ENCODE measurements around the gene SLC3A2.

Gene SLC3A2

DNA sequence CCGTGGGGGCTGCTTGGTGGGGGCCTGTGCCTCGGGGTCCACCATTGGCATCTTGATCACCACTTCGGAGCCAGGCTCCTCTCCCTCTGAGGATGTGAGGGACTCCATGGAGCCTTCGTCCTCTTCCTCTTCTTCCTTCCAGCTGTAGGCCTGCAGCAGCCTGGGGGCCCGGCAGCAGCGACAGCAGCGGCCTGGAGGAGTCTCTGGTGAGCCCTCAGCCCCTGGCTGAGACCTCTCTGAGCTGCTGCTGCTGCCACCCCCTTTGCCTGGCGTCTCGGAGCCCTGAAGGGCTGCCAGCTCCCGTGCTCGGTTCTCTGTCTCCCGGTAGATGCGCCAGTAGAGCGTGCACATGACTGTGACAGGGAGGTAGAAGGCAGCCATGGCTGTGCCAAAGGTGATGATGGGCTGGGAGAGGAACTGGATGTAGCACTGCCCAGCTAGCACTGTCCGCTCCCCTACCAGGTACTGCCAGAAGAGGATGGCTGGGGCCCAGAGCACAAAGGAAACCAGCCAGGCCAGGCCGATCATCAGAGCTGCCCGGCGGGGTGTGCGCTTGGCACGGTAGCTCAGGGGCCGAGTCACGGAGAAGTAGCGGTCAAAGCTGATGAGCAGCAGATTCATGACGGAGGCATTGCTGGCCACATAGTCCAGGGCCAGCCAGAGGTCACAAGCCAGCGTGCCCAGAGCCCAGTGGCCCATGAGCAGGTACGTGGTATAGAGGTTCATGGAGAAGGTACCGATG is 29.6 kb downstream of the SLC3A2 start:
- no peak for DNase-seq (ENCODE audit: low read depth in 2 of 2)

DNA sequence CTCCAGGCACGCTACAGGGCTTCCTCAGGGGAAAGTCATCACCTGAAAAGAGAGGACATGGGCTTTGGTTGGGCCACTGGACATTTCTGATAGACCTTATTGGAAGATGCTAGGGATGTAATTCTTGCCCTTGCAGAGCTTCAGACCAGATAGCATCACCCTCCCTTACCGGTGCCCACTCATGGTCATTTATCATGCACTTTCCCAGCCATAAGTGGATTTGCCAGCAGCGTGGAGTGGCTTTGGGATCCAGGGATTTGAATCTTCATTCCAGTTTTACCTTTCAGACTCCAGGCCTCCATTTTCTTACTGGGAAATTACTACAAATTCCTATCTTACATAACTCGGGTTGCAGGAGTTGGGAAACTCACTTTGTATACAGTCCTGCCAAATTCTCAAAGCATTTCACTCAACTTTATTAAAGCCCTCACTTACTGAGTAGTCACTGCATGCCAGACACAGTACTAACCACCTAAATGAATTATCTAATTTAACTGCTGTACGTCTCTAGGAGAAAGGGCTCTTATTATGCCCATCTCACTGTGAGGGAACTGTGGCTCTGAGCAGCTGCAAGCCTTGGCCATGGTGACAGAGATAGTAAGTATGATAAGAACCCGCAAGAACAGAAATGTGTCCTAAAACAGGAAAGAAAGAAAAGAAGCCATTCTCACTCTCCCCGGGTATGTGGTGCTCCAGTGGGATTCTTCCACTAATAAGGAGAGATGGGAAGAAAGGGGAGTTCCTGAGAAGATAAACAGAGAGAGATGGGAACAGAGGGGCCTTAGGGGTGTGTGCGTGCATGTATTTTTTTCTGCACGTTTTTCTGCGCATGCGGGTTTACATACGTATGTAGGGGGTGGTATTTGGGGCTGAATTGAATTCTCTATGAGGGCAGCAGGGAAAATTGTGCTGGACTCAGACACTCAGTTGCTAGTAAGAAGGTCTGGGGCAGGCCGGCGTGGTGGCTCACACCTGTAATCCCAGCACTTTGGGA is 30.7 kb downstream of the SLC3A2 start:
- no peak for DNase-seq (ENCODE audit: low read depth in 2 of 2)

DNA sequence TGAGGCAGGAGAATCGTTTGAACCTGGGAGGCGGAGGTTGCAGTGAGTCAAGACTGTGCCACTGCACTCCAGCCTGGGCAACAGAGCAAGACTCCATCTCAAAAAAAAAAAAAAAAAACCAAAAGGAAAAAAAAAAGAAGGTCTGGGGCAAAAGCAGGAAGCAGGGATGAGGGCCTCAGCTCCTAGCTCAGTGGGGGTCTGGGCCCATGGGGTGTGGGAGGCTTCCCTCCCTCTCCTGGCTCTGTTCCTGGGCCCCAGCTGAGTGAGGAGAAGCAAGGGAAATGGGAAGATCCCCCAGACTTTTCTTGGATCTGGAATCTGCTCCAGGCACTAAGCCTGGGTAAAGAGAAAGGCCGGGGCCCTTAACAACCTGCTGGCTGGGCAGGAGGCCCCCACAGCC is 31.6 kb downstream of the SLC3A2 start:
- no peak for DNase-seq (ENCODE audit: low read depth in 2 of 2)

DNA sequence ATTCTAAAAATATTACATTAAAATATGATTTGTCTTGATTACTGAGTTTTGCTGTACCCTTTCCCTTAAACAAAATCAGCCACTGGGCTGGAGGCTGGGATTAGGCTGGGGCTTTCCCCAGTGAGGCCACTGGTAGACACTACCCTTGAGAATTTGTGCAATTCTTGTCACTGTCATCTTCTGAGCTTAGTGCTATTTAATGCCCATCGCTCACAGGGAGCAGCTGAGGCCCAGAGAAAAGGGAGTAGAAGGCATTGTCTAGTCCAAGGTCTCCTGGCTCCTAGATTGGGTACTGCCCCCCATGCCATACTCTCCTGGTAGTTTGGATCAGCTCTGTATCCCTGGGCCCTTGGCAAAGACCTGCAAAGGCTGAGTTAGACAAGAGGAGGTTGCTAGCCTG is 33.7 kb downstream of the SLC3A2 start:
- DNase-seq (ENCODE audit: low read depth in 2 of 2) = no peak

DNA sequence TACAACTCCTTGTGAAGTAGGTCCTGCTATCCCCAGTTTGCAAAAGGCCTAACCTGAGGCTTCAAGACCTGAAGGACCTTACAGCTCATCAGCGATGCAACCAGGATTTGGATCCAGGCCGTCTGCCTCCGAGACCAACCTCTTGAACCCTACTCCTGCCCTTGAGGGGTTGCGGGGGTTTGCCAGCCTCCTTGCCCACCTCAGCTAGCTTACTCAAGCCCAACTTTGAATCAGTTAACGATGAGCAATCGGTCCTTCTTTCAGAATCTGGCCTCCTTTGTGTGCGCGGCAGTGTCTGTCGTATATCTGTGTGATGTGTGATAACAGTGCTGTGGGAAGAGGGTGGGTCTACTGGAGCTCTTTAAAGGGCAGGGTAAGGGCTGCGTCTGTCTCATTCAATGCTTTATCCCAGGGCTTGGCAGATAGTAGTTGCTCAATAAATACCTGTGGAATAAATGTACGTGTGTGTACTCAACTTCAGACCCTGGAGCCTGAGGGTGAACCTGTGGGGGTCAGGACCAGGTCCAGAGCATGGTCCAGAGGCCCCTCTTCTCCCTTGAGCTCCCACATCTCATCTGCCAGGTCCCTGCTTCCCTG is 37.3 kb downstream of the SLC3A2 start:
- DNase-seq (ENCODE audit: low read depth in 2 of 2) = no peak

DNA sequence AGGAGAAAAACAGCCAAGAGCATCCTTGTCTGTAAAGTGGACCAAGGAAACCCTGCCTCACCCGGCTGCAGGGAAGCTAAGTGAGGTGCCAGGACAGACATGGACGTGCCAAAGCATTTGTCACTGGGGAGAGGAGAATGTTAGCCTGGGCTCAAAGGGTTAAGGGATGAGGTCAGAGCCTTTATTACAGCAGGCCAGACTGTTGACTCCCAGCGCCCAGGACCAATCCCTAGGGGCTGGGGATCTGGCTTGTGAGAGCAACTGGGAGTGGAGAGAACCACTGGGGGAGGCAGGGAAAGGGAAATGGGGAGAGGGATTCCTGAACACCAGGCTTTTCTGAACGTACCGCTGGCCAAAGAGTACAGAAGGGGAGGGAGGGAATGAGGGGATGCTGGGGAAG is 37.8 kb downstream of the SLC3A2 start:
- DNase-seq (ENCODE audit: low read depth in 2 of 2) = no peak

DNA sequence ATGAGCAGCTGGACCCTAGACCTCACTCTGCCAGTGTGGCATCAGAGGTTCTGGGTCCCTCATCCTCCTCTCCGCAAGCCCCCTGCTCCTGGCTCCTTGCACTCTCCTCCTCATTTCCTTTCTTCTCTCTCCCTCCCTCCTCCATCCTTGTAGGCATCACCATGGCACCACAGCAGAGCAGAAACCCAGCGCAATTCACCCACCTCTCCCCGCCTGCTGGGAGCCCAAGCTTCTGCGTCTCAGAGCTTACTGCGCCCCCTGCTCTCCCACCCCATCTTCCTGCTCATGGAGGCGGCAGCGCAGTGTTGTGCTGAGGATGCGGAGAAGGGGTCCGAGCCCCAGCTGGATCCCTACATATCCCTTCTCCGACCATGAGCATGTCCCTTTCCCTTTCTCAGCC is 38.8 kb downstream of the SLC3A2 start:
- DNase-seq (ENCODE audit: low read depth in 2 of 2) = no peak

DNA sequence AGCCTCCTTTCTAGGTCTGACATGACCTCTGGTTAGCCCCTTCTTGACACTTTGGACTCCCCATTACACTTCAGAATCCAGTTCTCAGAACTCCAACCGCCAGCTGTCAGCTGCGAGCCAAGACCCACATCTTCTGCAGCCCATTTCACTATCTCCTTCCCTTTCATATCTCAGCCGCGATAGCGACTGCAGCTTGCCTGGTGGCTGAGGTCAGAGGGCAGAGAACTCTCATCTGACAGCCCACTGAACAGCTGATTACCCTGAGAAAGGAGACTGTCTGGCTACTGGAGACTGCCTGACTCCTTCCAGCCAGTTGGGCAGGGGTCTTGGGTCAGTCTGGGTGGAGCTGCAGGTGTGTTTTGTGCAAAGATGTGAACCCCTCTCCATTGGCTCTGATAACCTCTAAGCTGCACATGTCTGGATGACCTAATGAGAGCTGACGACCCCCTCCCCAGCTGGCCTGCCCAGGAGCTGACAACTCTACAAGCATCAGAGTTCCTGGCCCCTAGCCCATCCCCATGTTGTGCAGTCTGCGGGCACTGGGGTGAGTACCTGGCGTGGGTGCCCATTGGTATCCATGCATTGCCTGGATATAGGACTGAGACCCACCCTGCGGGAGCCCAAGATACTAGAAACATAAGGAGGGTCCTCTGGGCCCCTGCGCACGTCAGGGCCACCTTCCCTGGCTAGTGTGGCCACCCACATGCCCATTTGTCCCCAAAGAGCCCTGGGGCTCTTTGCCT is 39.4 kb downstream of the SLC3A2 start:
- no peak for DNase-seq (ENCODE audit: low read depth in 2 of 2)

DNA sequence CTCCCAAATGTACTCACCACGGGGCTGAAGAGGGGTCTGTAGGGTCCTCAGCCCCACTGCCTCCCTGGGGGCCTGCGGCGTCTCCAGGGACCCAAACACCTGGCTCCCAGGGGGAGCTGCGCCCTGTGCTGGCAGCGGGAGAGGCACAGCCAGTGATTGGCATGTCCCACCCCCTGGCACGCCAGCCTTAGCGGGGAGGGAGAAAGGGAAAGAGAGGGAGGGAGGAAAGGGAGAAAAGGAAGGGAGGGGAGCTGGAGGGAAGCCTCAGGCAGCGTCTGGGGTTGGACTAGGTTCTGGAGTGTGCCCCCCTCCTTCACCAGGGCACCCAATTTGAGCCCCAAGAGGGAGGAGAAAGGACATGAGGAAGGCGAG is 40.5 kb downstream of the SLC3A2 start, which contains the start of gene CHRM1:
TSS of gene CHRM1 (minus strand) at position 163 of the 372 bp plus-strand sequence. CDS start 10,263 bp downstream, outside the sequence.
- no peak for DNase-seq (ENCODE audit: low read depth in 2 of 2)

DNA sequence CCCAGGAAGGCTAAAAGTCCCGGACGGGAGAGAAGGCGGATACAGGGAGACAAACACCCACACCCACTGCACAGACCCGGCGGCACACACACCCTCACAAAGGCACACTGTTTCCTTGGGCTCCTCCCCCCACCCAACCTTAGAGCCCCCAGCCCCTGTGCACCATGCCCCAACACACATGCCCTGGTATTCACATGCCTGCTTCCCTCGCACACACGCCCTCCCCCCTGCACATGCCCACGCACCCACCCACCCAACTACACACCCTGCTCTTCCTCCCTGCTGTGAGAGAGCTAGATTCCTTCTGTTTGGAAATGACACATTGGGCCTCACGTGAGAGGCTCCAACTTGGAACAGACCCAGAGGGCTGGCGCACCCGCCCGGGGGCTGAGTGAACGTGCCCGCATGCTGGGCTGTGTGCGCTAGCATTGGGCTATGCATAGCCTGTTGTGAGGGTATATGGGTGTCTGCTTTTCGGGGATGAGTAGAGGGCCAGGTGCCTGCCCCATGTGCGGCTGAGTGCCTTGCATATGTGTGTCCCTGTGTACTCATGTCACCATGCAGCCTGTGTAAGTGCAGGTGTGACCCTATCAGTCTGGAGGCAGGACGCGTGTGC is 41.0 kb downstream of the SLC3A2 start:
- no peak for DNase-seq (ENCODE audit: low read depth in 2 of 2)

DNA sequence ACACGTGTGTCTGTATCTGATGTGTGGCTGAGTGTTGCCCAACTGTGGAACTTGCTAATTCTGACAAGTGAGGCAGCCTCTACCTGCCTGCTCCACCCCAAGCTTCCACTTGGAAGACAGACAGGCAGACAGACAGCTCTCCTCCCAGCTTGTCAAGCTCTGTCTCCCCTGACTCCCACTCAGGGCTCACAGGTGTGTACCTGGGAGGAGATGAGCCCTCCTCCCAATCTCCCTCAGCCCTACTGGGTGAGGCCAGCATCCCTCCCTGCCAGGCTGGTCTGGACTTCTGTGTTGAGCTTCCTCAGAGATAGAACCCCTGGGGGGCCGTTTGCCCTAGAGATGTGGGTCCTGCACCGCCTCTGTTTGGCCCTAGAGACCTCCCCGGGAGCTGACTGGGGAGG is 41.5 kb downstream of the SLC3A2 start:
- no peak for DNase-seq (ENCODE audit: low read depth in 2 of 2)

DNA sequence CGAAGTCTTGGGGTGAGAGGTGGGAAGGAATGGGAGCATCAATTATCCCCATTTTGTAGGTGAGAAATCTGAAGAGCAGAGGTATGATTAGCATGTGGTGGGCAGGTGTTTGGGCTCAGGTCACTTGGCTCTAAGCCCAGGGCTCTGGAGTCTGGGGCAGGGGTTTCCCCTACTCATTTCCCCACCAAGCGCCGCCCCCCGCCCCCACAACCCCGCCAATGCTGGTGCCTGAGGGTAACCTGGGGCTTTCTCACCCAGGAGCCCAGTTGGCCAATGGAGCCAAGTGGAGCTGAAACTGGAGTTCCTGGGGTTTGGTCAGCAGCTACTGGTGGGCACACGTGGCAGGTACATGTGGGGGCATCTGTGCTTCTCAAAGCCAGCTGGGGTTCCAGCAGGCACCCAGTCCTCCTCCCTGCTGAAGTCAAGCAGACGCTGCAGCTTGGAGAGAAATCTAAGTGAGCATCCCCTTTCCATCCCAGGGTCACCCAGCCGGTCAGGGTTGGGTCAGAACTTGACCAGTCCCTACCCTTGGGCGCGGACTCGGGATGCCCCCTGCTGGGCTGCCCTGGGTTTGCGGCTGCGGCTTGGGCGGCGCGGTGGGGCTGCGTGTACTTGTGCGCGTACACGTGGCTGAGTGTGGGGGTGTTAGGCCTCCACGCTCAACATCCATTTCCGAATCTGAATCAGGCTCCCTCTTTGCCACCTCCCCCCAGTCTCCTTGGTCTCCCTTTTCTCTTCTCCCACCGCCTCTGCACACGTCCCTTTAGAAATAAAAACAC is 42.1 kb downstream of the SLC3A2 start:
- DNase-seq (ENCODE audit: low read depth in 2 of 2) = peak; percentile 37 to 58

DNA sequence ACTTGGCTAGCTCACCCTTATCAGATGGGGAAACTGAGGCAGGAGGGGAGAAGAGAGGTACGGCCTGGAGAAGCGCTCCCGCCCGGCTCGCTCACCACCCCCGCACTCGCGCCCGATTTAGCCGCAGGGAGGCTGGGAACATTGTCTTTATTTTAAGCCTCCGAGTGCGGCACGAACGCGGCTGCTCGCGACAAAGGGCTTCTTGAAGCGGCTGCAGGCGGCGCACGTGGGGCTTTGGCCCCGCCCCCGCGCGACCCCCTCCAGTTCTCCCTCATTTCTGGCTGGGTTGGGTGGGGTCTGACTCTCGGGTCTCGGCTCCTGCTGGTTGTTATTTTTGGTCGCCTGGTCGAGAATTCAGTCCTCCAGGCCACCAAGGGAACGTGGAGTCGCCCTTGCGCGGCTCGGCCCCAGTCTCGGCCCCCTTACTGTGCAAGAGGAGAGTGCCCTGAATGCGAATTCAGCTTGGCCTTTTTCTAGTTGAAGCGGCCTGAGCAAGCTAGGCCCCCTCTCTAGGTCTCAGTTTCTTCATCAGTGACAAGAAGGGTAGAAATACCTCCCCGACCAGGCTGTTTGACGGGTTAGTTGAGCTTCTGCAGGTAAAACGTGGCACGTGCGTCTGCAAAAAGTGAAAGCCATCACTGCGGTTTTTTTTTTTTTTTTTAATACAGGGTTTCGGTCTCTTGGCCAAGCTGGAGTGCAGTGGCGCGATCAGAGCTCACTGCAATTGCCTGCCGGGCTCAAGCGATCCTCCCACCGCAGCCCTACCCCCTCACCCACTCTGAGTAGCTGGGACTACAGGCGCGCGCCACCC is 43.1 kb downstream of the SLC3A2 start:
- DNase-seq (ENCODE audit: low read depth in 2 of 2) = no peak

DNA sequence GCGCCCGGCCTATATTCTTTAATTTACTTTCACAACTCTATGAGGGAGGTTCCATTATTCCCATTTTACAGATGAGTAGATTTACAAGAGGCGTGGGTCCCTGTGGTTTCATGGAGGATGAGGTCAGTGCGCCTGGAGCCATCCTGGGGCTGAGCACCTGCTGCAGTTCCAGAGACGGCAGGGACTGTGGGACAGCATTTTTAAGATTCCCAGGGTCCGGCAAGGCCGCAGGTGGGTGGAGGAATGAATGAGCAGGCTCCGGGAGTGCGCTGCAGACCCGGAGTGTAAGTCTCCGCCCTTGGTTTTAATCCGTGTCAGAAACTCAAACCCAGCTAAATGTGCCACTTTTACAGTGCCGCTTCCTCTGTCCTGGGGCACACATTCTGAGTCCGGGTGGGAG is 44.6 kb downstream of the SLC3A2 start:
- no peak for DNase-seq (ENCODE audit: low read depth in 2 of 2)

DNA sequence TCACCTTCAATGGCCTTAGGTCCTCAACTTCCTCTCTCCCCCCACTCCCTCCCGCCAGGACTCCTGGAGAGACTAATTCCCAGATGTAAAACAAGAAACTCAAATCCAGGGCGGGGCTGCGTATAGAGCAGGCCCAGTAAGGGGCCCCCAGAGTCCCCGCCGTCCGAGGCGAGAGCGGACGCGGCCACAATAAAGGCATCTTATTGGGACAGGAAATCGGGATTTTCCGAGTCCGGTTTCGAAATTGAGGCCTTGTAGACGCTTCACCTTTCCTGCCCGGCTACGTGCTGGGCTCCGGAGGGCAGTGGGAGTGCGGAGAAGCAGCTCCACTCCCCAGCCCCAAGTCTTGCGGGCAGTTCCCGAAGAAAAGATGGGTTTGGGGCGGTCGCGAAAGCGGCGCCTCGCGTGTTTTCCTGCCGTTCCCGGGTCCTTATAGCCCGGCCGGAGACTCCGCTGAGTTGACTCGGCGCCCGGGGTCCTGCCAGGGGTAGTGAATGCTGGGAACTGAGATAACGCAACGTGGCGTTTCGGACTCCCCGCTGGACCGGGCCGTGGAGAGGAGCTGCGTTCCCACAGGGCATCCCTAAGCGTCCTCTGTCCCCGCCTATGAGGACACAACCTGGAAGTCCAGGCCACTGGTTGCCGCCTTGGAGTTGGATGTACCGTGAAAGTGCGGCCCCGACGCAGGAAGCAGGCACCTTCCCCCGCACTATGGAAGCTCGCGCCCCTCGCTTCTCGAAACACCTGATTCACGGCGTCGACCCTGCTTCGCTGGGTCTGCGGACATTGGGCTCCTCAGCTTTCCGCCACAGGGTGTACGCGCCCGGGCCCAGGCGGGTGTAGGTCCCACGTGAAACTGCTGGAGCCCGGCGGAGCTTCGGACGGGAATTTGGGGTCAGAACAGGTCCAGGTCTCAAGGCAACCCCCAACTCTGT is 45.3 kb downstream of the SLC3A2 start:
- no peak for DNase-seq (ENCODE audit: low read depth in 2 of 2)

DNA sequence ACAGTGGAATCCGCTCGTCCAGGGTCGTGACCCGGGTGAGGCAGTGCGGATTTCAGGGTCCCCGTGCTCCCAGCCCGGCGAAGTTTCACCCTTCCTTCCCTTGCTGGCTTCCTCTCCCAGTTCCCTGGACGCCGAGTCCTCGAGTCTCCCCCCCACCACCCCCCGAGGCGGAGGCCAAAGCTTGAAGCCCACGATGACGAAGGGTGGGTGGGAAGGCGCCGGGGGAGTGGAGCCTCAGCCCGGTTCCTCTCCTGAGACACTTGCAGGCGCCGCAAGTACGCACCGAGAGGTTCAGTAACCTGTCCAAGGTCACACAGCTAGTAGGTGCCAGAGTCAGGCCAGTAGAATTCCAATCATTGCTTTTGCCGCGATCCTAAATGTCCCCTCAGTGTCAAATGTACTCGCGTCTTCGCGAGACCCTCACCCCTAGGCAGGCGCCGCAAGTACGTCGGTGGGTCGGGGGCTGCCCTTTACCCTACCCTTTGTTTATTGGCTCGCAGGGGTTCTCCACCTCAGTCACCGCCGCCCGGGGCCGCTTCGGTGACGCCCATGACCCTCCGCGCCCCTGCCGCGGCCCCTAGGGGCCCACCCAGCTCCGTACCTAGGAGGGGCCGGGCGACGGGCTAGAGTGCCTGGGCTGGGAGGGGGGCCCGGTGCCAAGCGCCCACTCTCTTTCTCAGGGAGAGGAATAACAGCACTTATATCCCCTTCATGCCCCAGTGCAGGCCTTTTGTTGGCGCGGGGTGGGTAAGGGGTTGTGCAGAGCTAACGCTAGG is 46.2 kb downstream of the SLC3A2 start:
- no peak for DNase-seq (ENCODE audit: low read depth in 2 of 2)

DNA sequence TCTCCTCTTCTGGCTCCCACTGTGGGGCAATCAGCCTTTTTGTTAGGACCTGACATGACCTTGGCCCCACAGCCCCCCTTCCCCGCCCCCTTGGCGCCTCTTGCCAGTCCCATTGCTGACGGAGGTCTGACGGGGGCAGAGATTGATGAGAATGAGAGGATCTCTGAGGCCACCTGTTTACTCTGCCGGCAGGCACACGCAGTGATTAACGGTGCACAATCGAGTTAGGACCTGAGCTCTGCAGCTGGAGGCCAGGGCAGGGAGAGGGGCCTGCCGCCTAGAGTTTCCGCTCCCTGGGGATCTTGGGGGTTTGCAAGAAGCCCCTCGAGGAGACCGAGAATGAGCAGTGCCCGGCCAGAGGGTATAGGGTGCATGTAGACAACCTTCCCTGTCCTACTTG is 47.3 kb downstream of the SLC3A2 start:
- DNase-seq (ENCODE audit: low read depth in 2 of 2) = no peak

DNA sequence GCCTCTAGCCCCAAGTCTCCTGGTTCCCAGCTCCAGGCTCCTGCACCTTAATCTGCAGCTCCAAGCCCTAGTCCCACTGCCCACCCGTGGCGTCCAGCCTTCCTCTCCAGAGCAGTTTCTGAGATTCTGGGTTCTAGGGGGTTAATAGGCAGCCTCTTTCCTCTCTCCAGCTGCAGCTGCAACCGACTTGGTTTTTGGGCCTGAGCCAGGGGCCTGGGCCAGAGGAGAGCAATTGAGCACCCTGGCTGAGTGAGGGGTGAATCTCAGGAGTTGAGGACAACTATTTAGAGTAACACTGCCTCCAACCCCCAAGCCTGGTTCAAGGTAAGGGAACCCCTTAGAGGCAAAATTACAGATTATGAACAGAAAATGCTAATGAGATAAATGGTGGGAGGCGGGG is 49.5 kb downstream of the SLC3A2 start:
- no peak for DNase-seq (ENCODE audit: low read depth in 2 of 2)
